GM13977 (cell line): ENCODE results near the gene ADCY7.

Source experiments
- DNase-seq: peaks from one replicate; pipeline ENCODE4 v3.0.0; 2012; ENCODE audit warnings: low spot score
- in situ Hi-C: fragments of 300-500 bp; cut with MboI; formaldehyde crosslinking; loops from one replicate; pipeline ENCODE4 v1.12.0; 2022; ENCODE audit warnings: low sequenced_read_pairs, low pct_unique_long_range_greater_than_20kb, mixed read lengths, inconsistent platforms; ENCODE audit not compliant: unreplicated experiment
- TF ChIP-seq, protein P1 (sequence below): IDR thresholded peaks from 2 replicates; pipeline ENCODE4 v1.5.1; 2012; ENCODE audit warnings: mild to moderate bottlenecking, control low read depth; ENCODE audit not compliant: insufficient read depth; ENCODE audit errors: extremely low read depth, missing control alignments

ADCY7 gene

DNA sequence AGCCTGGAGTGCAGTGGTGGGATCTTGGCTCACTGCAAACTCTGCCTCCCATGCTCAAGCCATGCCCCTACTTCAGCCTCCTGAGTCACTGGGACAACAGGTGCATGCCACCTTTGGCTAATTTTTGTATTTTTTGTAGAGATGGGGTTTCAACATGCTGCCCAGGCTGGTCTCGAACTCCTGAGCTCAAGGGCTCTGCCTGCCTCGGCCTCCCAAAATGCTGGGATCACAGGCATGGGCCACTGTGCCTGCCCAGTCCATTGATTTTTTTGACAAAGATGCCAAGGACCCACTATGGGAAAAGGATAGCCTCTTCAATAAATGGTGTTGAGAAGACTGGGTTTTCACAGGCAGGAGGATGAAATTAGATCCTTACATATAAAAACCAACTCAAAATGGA is 10.8 kb upstream of the ADCY7 start:
- TF ChIP-seq, protein P1, sequence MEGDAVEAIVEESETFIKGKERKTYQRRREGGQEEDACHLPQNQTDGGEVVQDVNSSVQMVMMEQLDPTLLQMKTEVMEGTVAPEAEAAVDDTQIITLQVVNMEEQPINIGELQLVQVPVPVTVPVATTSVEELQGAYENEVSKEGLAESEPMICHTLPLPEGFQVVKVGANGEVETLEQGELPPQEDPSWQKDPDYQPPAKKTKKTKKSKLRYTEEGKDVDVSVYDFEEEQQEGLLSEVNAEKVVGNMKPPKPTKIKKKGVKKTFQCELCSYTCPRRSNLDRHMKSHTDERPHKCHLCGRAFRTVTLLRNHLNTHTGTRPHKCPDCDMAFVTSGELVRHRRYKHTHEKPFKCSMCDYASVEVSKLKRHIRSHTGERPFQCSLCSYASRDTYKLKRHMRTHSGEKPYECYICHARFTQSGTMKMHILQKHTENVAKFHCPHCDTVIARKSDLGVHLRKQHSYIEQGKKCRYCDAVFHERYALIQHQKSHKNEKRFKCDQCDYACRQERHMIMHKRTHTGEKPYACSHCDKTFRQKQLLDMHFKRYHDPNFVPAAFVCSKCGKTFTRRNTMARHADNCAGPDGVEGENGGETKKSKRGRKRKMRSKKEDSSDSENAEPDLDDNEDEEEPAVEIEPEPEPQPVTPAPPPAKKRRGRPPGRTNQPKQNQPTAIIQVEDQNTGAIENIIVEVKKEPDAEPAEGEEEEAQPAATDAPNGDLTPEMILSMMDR: no peak
- in situ Hi-C loops: no loop called here
- no peak for DNase-seq

DNA sequence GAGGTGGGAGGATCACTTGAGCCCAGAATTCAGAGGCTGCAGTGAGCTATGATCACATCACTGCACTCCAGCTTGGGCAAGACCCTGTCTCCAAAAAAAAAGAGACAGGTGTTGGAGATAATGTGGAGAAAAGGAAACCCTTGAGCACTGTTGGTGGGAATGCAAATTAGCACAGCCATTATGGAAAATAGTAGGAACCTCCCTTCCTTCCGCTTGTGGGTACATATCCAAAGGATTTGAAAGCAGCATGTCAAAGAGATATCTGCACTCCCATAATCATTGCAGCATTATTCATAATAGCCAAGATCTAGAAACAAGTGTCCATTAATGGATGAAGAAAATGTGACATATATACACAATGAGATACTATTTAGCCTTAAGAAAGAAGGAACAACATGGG is 9.7 kb upstream of the ADCY7 start:
- in situ Hi-C loops: no loop called here
- DNase-seq: no peak
- TF ChIP-seq, protein P1: no peak

DNA sequence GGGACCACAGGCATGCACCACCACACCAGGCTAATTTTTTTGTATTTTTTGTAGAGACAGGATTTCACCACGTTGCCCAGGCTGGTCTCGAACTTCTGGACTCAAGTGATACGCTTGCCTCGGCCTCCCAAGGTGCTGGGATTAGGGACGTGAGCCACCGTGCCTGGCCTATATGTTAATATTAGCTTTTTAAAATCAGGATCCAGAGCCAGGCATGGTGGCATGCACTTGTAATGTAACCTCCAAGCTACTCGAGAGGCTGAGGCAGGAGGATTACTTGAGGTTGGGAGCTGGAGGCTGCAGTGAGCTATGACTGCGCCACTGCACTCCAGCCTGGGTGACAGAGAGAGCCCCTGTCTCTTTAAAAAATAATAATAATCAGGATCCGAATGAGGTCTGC is 8.5 kb upstream of the ADCY7 start:
- TF ChIP-seq, protein P1: no peak
- in situ Hi-C loops: no loop called here
- no peak for DNase-seq

DNA sequence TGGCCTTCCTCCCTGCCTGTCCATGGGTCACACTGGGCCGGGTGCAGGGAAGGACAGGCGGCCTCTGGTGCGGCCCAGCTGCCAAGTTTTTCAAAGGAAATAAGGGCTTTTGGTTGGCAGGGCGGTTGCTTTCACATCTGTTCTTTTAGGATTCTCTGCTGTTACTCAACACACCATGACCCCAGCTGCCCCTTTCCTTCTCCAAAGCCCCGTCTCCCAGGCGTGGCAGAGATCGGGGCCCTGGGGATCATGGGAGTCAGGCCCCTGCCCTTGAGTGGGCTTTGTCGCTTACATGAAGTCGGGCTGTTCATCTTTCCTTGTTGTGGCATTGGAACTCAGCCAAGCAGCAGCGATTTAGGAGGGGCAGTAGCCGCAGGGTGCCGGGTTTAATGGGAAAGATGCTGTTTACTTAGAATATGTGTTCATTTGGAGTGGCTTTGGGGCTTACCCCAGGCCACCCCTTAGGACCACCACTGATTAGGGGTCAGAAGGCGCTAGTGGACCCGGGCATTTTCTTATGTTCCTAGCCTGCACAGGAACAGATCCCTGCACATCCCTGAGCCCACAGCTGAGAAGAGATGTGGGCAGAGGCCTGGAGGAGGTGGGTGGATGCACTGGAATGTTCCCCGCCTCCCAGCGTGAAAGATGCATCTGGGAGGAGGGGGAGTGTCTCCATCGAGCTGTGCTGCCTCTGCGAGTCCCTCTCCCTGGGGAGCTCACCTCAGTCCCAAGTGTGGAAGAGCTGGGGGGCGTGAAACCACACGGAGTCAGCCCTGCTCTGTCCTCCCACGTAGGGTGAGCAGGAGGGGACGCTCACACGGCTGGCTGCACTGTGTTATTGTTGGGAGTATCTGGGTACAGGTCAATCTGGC is 6.8 kb upstream of the ADCY7 start:
- DNase-seq: no peak
- in situ Hi-C loops: no loop called here
- TF ChIP-seq, protein P1: no peak

DNA sequence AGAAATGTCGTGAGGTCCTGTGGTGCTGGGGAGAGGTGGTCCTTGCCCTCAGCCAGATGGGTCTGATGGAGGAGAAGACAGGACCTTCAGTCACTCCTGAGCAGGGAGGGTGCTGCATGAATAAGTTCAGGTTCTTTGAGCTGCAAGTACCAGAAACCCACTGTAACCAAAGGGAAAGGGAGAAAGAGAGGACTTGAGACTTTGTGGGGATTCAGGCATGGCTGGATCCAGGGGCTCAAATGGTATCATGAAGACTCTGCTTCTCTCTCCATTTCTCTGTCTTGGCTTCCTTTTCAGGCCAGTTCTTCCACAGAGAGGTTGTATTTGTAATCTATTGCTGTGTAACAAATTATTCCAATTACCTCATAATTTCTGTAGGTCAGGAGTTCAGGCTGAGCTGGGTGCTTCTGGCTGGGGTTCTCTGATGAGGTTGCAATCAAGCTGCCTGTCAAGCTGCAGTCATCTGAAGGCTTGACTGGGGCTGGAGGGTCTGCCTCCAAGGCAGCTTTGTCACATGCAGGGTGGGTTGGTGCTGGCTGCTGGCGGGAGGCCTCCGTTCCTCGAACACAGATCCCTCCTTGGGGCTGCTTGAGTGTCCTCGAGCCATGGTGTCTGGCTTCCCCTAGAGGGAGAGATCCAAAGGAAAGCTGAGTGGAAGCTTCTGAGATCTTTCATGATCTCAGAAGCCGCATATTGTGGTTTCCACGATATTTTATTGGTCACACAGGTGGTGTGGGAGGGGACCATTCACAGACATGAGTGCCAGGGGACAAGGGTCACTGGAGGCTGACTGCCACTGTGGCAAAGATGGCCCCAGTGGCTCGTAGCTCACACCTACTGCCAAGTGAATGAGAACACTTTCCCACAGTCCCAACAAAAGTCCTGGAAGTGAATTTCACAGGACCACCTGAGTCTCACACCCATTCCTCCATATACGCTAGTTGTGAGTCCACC is 5.9 kb upstream of the ADCY7 start:
- TF ChIP-seq, protein P1: no peak
- in situ Hi-C loops: no loop called here
- no peak for DNase-seq

DNA sequence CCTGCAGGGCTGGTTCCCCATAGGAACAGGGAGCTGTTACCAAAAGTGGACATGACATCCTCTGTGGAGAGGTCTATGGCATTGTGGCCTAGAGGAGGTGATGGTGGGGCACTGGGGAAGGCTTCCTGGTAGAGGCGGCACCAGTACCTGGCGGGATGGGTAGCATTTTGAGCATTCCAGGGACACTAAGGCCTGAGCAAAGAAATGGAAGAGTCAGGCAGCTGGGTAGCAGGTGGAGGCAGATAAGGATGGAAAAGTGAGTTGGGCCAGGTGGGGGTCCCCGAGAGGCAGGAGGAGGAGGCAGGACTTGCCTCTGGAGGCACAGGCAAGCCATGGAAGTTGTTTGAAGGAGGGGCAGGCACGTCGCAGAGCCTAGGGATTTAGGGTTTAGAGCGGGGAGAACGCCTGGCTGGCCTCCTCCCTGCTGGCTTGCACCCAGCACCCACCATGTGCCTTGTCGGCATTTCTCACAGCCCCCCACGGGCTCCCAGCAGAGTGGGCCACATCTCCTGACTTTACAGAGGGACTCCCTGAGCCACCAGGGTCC is 5.1 kb upstream of the ADCY7 start:
- no peak for DNase-seq
- TF ChIP-seq, protein P1: no peak
- in situ Hi-C loops: no loop called here
